GM19397 (cell line): Measurements from ENCODE around the gene QSOX1.
A peak's percentile ranks its signal among the peaks of the same experiment; 100 is the strongest.

Experiments
- ATAC-seq: cut with Tn5 transposase; IDR thresholded peaks from one replicate; pipeline ENCODE4 v1.9.1; 2021; ENCODE audit warnings: mild to moderate bottlenecking, moderate library complexity; ENCODE audit not compliant: unreplicated experiment

The QSOX1 gene

GRCh38 chr1:180208264-180208663, 53.6 kb downstream of the QSOX1 start:
- no peak for ATAC-seq

- no peak for ATAC-seq
Measured at GRCh38 chr1:180210008-180210620, 55.4 kb downstream of the QSOX1 start.

- no peak for ATAC-seq
Measured at GRCh38 chr1:180211156-180211859, 56.6 kb downstream of the QSOX1 start.

- ATAC-seq = no peak
Measured at GRCh38 chr1:180211860-180212229, 57.2 kb downstream of the QSOX1 start.

GRCh38 chr1:180213401-180214170, 58.9 kb downstream of the QSOX1 start:
- no peak for ATAC-seq

GRCh38 chr1:180215856-180216625, 61.4 kb downstream of the QSOX1 start:
- no peak for ATAC-seq

GRCh38 chr1:180217006-180217405, 62.3 kb downstream of the QSOX1 start:
- no peak for ATAC-seq

- ATAC-seq = no peak
Measured at GRCh38 chr1:180218806-180219765, 64.4 kb downstream of the QSOX1 start.

GRCh38 chr1:180219776-180220175, 65.1 kb downstream of the QSOX1 start:
- no peak for ATAC-seq

- no peak for ATAC-seq
Measured at GRCh38 chr1:180221462-180221861, 66.8 kb downstream of the QSOX1 start.

GRCh38 chr1:180224902-180225301, 70.2 kb downstream of the QSOX1 start:
- ATAC-seq = no peak

- no peak for ATAC-seq
Measured at GRCh38 chr1:180225403-180225802, 70.7 kb downstream of the QSOX1 start.

GRCh38 chr1:180227861-180228647, 73.4 kb downstream of the QSOX1 start:
- no peak for ATAC-seq

GRCh38 chr1:180228648-180229482, 74.2 kb downstream of the QSOX1 start:
- ATAC-seq = peak; percentile 11

GRCh38 chr1:180229483-180230415, 75.1 kb downstream of the QSOX1 start, which contains the start of gene LHX4:
TSS of gene LHX4 (plus strand) at chr1:180230264. CDS start at chr1:180230530, 266 bp downstream.
- peak; percentile 42 for ATAC-seq

- ATAC-seq = no peak
Measured at GRCh38 chr1:180230416-180230790, 75.7 kb downstream of the QSOX1 start.

GRCh38 chr1:180230791-180231505, 76.3 kb downstream of the QSOX1 start:
- ATAC-seq = no peak
